GM19372 (cell line): ENCODE results near the gene MAPK8IP3.

Source experiments
- ATAC-seq: cut with Tn5 transposase; IDR thresholded peaks from one replicate; pipeline ENCODE4 v1.9.1; 2021; ENCODE audit warnings: mild to moderate bottlenecking, low read depth, moderate library complexity; ENCODE audit not compliant: unreplicated experiment

Gene MAPK8IP3

GRCh38 chr16:1705688-1706385 lies at the start of gene MAPK8IP3:
Gene MAPK8IP3, plus strand, starts transcription at chr16:1706195. Its CDS starts 145 bp downstream, at chr16:1706340.
- ATAC-seq, result peak; percentile 78

GRCh38 chr16:1656808-1657617 lies 49.0 kb upstream of the MAPK8IP3 start:
- no peak for ATAC-seq

- no peak for ATAC-seq
These were observed 48.2 kb upstream of the MAPK8IP3 start for GRCh38 chr16:1657841-1658240.

- ATAC-seq, result no peak
These were observed 47.0 kb upstream of the MAPK8IP3 start for GRCh38 chr16:1659031-1659430.

- no peak for ATAC-seq
These were observed 44.2 kb upstream of the MAPK8IP3 start for GRCh38 chr16:1661826-1662225.

- no peak for ATAC-seq
These were observed 43.5 kb upstream of the MAPK8IP3 start for GRCh38 chr16:1662543-1662942.

GRCh38 chr16:1665829-1666228 lies 40.2 kb upstream of the MAPK8IP3 start:
- no peak for ATAC-seq

- ATAC-seq, result no peak
These were observed 39.7 kb upstream of the MAPK8IP3 start for GRCh38 chr16:1666316-1666715.

GRCh38 chr16:1667271-1667670 lies 38.7 kb upstream of the MAPK8IP3 start:
- no peak for ATAC-seq

- ATAC-seq, result no peak
These were observed 38.1 kb upstream of the MAPK8IP3 start for GRCh38 chr16:1667916-1668315.

- ATAC-seq, result no peak
These were observed 37.2 kb upstream of the MAPK8IP3 start for GRCh38 chr16:1668612-1669319.

- ATAC-seq, result no peak
These were observed 36.3 kb upstream of the MAPK8IP3 start for GRCh38 chr16:1669698-1670097.

GRCh38 chr16:1670371-1670770 lies 35.6 kb upstream of the MAPK8IP3 start:
- no peak for ATAC-seq

- no peak for ATAC-seq
These were observed 35.1 kb upstream of the MAPK8IP3 start for GRCh38 chr16:1670866-1671265.

GRCh38 chr16:1673424-1674151 lies 32.4 kb upstream of the MAPK8IP3 start:
- no peak for ATAC-seq

- no peak for ATAC-seq
These were observed 31.7 kb upstream of the MAPK8IP3 start for GRCh38 chr16:1674306-1674705.

- no peak for ATAC-seq
These were observed 31.0 kb upstream of the MAPK8IP3 start for GRCh38 chr16:1674751-1675664.

GRCh38 chr16:1676661-1677060 lies 29.3 kb upstream of the MAPK8IP3 start:
- no peak for ATAC-seq

- ATAC-seq, result no peak
These were observed 28.7 kb upstream of the MAPK8IP3 start for GRCh38 chr16:1677339-1677738.
